ENCODE results near the gene ZMYM3. TPM values are rescaled to one million over a fixed set of nuclear protein-coding genes. Genes with fewer than 3 reads are reported as not detected.

ZMYM3 gene
- total and polyA plus RNA-seq, 9 of the 15 experiments (the other 6 are each of a cell fraction or from before 2014, with no cell fraction given) = 4.3 to 36.3 (median 16.8) TPM

DNA sequence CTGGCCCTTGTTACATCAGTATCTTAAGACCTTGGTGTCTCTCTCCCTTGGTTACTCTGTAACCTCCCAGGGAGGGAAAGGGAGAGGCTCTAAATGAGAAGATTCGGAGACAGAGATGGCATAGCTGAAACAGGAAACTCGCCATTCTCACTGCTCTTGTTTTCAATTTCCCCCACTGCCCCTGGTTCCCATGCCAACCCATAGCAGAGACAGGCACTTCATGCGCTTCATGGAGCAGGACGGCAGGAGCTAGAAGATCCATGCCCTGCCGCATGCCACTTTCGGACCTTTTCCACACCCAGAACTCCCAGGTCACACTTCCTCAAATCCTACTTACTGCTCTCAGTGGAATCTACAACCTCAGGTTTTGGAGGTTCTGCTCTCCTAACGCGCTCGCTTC, 3.1 kb downstream of the ZMYM3 start:
- CTCF ChIA-PET (ENCODE audit: low intra/inter-chr PET ratio) = interaction anchor here (0.7 kb wide), 1 partner anchor 8 kb away, joined by 4 read pairs; no protein-coding TSS in a partner anchor
- Histone ChIP-seq H4K20me1 (replicated peaks; ENCODE audit: control insufficient read depth, insufficient read depth, low read length) (no peaks in the 10 kb centered on the region), H3K4me2 (ENCODE audit: insufficient read depth, low read length) (no peak overlapping the region), H3K9me3 (replicated peaks; ENCODE audit: control insufficient read depth, insufficient read depth, low read depth, low read length) (no peaks in the 10 kb centered on the region), H3K27me3 (ENCODE audit: control insufficient read depth in 2 of 2, insufficient read depth in 2 of 2, low read length in 2 of 2) (no peaks in the 10 kb centered on the region), H3K9me1 (ENCODE audit: control insufficient read depth, insufficient read depth, low read length) (no peaks in the 10 kb centered on the region), H3K4me1 (replicated peaks in 1 of 2; ENCODE audit: control insufficient read depth in 2 of 2, insufficient read depth in 2 of 2, low read length in 2 of 2) (peaks cover 21 to 30% of the 10 kb centered on the region in 2 experiments; a peak in 4 of 5 replicates), H3K4me3 (no peak overlapping the region), H3K36me3 (ENCODE audit: control insufficient read depth, insufficient read depth, low read length) (peaks cover 48% of the 10 kb centered on the region; the same call in 2 of the 3 replicates), H3K27ac (ENCODE audit: extremely low read depth, low read depth, low read length) (no peak overlapping the region), H2AFZ (ENCODE audit: low read depth, low read length) (no peak overlapping the region), H3K9ac (ENCODE audit: insufficient read depth in 1 of 2, low read depth in 2 of 2, low read length in 2 of 2) (no peak overlapping the region), H3K79me2 (ENCODE audit: control insufficient read depth, insufficient read depth, low read length) (peaks cover 23% of the 10 kb centered on the region)
- intact Hi-C loops (cut with micrococcal nuclease) = no loop called here
- DNase-seq (ENCODE audit: extremely low read depth in 1 of 4, low spot score in 3 of 4) (no peak), ATAC-seq (no peak), FAIRE-seq (no peak)
- no TSS peak for BruUV-seq (replicated peaks)
- 96% methylated on average over 4 of the region's 9 CpGs for WGBS (ENCODE audit: insufficient coverage, low coverage, missing lambda C conversion rate)
- POLR2A ChIA-PET = no interaction called here
- in situ Hi-C loops (cut with MboI) = no loop called here
- TF ChIP-seq TAF1 (IDR thresholded peaks at IDR 0.05; ENCODE audit: control insufficient read depth, extremely low read depth, insufficient read depth, low read length, severe bottlenecking) (no peak), FOXJ2 (tag; IDR thresholded peaks at IDR 0.05) (no peak), ADNP (tag; IDR thresholded peaks at IDR 0.05) (no peak), PHF20 (IDR thresholded peaks at IDR 0.05; ENCODE audit: partially characterized antibody) (no peak), KLF16 (IDR thresholded peaks at IDR 0.05) (no peak), SMARCE1 (IDR thresholded peaks at IDR 0.05) (no peak), RFX1 (IDR thresholded peaks at IDR 0.05) (no peak), TBP (optimal IDR thresholded peaks at IDR 0.05; ENCODE audit: low read depth, low read length) (no peak), CBX2 (IDR thresholded peaks at IDR 0.05; ENCODE audit: insufficient read depth, low read length, poor library complexity, severe bottlenecking) (no peak)
- TF ChIP-seq, protein P1, sequence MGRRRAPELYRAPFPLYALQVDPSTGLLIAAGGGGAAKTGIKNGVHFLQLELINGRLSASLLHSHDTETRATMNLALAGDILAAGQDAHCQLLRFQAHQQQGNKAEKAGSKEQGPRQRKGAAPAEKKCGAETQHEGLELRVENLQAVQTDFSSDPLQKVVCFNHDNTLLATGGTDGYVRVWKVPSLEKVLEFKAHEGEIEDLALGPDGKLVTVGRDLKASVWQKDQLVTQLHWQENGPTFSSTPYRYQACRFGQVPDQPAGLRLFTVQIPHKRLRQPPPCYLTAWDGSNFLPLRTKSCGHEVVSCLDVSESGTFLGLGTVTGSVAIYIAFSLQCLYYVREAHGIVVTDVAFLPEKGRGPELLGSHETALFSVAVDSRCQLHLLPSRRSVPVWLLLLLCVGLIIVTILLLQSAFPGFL (CRISPR knock-in tag; IDR thresholded peaks at IDR 0.05) = no peak
- TF ChIP-seq, protein P2, sequence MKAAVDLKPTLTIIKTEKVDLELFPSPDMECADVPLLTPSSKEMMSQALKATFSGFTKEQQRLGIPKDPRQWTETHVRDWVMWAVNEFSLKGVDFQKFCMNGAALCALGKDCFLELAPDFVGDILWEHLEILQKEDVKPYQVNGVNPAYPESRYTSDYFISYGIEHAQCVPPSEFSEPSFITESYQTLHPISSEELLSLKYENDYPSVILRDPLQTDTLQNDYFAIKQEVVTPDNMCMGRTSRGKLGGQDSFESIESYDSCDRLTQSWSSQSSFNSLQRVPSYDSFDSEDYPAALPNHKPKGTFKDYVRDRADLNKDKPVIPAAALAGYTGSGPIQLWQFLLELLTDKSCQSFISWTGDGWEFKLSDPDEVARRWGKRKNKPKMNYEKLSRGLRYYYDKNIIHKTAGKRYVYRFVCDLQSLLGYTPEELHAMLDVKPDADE (conservative IDR thresholded peaks at IDR 0.05; ENCODE audit: control insufficient read depth, low read depth, low read length) = no peak
- TF ChIP-seq, protein P3, sequence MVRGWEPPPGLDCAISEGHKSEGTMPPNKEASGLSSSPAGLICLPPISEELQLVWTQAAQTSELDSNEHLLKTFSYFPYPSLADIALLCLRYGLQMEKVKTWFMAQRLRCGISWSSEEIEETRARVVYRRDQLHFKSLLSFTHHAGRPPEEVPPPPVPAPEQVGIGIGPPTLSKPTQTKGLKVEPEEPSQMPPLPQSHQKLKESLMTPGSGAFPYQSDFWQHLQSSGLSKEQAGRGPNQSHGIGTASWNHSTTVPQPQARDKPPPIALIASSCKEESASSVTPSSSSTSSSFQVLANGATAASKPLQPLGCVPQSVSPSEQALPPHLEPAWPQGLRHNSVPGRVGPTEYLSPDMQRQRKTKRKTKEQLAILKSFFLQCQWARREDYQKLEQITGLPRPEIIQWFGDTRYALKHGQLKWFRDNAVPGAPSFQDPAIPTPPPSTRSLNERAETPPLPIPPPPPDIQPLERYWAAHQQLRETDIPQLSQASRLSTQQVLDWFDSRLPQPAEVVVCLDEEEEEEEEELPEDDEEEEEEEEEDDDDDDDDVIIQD (CRISPR knock-in tag; IDR thresholded peaks at IDR 0.05) = no peak
- TF ChIP-seq, protein P4, sequence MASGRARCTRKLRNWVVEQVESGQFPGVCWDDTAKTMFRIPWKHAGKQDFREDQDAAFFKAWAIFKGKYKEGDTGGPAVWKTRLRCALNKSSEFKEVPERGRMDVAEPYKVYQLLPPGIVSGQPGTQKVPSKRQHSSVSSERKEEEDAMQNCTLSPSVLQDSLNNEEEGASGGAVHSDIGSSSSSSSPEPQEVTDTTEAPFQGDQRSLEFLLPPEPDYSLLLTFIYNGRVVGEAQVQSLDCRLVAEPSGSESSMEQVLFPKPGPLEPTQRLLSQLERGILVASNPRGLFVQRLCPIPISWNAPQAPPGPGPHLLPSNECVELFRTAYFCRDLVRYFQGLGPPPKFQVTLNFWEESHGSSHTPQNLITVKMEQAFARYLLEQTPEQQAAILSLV (tag; IDR thresholded peaks at IDR 0.05) = no peak
- TF ChIP-seq, protein P5, sequence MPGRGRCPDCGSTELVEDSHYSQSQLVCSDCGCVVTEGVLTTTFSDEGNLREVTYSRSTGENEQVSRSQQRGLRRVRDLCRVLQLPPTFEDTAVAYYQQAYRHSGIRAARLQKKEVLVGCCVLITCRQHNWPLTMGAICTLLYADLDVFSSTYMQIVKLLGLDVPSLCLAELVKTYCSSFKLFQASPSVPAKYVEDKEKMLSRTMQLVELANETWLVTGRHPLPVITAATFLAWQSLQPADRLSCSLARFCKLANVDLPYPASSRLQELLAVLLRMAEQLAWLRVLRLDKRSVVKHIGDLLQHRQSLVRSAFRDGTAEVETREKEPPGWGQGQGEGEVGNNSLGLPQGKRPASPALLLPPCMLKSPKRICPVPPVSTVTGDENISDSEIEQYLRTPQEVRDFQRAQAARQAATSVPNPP (IDR thresholded peaks at IDR 0.05; ENCODE audit: borderline replicate concordance, insufficient read depth, insufficient read length) = no peak
- TF ChIP-seq, protein P6, sequence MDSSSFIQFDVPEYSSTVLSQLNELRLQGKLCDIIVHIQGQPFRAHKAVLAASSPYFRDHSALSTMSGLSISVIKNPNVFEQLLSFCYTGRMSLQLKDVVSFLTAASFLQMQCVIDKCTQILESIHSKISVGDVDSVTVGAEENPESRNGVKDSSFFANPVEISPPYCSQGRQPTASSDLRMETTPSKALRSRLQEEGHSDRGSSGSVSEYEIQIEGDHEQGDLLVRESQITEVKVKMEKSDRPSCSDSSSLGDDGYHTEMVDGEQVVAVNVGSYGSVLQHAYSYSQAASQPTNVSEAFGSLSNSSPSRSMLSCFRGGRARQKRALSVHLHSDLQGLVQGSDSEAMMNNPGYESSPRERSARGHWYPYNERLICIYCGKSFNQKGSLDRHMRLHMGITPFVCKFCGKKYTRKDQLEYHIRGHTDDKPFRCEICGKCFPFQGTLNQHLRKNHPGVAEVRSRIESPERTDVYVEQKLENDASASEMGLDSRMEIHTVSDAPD (CRISPR knock-in tag; IDR thresholded peaks at IDR 0.05) = no peak

Data from K562 (cell line).